NT2/D1 (cell line): ENCODE data around the gene APBA2.

ENCODE experiments used
- SUZ12 ChIP-seq: IDR thresholded peaks from 2 replicates; pipeline ENCODE4 v1.6.1; 2011; ENCODE audit not compliant: insufficient read length, insufficient read depth; ENCODE audit errors: extremely low read depth
- YY1 ChIP-seq: IDR thresholded peaks from 2 replicates; pipeline ENCODE4 v1.6.1; 2011; ENCODE audit not compliant: insufficient read length, insufficient read depth
- ZNF274 ChIP-seq: IDR thresholded peaks from 2 replicates; pipeline ENCODE4 v1.6.1; 2011; ENCODE audit warnings: mild to moderate bottlenecking, low read depth, low read length

DNA sequence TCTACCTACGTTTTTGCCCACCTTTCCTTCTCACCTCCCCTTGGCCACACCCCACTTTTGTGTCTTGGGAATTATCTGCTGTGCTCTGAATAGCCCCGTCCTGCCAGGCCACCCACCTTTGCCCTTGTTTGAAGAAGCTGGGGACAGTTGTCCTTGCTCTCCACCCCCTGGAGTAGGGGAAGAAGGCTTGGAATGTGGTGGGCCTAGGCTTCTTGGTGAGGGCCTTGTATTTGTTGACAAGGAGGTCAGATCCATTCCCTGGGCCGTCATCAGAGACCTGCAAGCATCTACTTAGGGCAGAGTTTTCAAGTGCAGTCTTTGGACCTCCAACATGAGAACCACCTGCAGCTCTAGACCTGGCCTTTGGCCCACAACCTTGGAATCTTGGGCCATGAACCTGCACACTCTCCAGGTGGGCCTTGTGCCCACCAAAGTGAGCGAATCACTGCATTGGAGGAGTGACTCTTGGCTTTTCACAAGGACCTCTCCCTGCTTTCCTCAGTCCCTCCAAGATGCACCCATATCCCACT is 160.6 kb downstream of the APBA2 start:
- TF ChIP-seq YY1 (no peak), ZNF274 (no peak), SUZ12 (no peak)
